Inflammatory macrophage (primary cell): ENCODE results near the gene TUBGCP2.

Experiments
- DNase-seq, 2 donors: peaks; one replicate each; pipeline ENCODE4 v3.0.0-alpha.2; 2020 to 2022

TUBGCP2 gene

DNA sequence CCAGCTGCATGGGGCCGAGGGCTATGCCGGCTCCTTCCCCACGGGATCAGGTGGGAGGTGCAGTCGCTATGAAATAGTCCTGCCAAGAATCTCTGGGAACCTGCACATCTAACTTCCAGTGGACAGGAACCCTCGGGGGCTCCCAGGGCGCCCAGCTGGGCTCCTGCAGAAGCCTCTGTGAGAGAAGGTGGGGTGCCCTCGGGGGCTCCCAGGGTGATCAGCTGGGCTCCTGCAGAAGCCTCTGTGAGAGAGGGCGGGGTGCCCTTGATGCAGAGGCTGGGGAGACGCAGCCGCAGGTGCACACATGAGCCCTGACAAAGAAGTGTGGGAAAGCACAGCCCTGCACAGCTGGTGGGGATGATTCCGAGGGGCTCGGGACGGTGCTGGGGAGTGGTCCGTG is 65.1 kb downstream of the TUBGCP2 start:
- DNase-seq: no peak

DNA sequence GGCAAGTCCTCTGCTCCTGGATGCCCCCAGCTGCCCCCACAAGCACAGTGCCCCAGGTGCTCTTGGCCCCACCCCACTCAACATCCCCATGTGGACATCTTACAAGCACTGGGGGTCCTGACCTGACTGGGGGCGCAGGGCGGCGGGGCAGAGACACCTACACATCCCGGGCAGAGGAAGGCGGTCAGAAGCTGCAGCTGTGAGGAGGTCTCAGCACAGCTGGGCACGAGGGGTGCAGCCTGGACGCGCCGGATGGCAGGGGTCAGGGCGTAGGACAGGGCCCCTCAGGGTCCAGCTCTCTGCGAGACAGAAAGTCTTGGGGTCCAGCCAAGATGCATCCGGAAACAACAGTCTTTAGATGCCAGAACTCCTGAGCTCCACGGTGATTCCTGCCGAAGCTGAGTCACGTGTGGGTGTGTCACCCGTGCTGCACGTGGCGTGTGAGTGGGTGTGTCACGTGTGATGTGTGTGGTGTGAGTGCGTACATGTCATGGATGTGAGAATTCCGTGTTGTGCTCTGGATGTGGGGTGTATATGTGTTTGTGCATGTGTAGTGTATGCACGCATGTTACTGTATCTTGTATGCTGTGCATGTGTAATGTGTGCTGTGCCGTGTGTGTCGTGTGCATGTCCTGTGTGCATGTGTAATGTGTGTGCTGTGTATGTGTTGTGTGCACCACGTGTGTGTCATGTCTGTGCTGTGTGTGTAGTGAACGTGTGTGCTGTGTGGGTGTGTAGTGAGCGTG is 65.9 kb downstream of the TUBGCP2 start:
- no peak for DNase-seq

DNA sequence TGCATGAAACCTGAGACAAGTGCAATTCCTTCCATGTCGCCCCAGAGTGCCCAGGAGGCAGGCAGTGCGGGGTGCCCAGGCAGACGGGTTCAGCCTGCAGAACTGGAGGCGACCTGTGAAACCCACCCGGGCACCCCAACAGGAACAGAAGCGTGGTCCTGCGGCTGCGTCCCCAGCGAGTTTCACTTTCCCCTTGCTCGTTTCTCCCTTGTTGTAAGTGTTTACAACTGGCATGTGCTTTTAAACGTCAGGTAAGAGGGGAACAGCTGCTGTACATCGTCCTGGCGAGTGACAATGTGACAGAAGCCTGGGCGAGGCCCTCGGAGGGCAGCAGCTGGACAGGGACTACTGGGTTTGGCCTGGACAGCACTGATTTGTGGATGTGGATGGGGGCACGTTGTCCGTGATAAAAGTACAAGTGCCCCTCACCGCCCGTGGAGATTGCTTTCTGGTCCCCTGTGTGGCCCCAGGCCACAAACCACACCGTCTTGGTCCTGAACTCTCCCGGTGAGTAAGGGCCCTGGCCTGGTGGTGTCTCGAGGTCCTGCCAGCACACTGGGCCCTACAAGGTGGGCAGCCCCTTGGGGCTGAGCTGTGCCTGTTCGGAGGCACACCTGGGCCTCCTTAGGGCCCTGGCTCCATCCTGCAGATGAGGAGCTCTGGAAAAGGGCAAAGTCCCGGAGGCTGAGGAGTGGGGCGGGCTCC is 67.0 kb downstream of the TUBGCP2 start:
- DNase-seq: peak in 1 of 2 donors; percentile 11

DNA sequence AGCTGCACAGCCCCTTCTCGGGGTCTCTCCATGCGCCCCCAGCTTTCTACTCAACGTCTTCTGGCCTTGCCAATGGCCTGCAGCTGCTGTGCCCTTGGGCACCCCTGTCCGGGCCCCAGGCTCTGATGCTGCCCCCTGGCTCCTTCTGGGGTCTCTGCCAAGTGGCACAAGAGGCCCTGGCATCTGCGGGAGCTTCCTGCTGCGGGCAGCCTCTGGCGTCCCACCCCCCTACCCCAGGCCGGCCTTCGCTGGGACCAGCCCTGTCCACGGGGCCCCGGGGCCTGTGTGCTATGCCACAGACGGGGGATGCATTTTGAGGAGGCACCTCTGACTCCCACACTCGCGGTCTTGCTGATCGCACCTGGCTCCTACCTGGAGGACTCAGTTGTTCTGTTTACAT is 68.7 kb downstream of the TUBGCP2 start:
- no peak for DNase-seq

DNA sequence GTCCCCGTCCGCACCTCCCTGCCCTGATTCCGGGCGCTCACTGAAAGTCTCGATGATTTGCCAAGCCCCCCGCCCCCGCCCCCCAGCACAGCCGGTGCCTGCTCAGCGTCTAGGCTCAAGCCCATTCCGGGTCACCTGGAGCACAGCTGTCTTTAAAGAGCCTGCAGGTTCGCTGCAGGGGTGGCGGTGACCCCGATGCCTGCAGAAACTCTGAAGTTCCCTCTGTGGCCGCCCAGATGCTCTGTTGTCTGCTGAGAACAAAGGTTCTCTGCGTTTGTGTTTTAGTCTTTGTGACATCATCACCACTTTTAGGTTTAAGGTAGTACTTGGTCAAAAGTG is 70.2 kb downstream of the TUBGCP2 start:
- DNase-seq: no peak

DNA sequence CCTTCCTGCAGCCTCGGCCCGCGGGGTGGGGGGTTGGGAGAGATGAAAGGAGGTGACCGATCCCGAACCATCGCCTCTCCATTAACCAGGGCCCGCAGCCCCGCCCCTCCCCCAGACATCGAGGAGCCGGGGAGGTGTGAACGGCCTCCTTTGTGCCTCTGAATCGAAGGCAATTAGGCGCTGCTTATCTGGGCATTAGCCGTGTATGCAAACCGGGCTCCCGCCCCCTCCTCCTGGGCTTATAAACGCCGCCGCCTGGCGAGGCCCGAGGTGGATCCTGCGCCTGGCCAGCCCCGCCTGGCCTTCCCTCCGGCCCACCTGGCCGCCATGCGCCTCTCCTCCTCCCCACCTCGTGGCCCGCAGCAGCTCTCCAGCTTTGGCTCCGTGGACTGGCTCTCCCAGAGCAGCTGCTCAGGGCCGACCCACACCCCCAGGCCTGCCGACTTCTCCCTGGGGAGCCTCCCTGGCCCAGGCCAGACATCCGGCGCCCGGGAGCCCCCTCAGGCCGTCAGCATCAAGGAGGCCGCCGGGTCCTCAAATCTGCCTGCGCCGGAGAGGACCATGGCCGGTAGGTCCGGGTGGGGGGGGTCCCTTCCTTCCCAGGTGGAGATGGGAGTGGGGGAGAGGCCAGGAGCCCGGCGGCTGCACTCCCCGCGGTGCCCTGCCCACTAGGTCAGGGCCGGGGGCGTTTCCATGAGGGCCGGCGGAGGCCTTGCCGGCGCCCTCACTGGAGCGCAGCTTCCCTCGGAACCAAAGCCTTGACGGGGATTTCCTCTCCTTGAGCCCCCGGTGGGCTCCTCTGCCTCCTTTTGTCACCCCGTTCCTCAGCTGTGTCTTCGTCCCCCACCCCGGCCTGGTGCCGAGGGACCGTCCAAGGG is 70.8 kb downstream of the TUBGCP2 start, which contains the start of gene VENTX:
TSS of gene VENTX (plus strand) at position 268 of the 878 bp plus-strand sequence. CDS start at position 328, 60 bp downstream.
- no peak for DNase-seq

DNA sequence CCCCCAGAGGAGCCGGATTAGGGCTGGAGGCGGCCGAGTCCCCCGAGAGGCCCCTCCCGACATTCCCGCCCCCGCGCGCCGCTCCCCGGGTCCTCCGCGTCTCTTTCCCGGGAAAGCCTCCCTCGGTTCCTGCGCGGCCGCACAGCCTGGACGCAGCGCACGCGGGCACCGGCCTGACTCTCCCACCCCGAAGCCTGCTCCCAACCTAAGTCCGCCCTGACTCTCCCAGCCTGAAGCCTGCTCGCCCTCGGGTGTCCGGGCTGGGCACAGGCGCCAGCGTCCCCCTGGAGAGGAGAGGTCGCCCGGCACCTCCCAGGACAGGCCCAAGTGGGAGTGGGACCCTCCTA is 71.5 kb downstream of the TUBGCP2 start:
- DNase-seq: no peak

DNA sequence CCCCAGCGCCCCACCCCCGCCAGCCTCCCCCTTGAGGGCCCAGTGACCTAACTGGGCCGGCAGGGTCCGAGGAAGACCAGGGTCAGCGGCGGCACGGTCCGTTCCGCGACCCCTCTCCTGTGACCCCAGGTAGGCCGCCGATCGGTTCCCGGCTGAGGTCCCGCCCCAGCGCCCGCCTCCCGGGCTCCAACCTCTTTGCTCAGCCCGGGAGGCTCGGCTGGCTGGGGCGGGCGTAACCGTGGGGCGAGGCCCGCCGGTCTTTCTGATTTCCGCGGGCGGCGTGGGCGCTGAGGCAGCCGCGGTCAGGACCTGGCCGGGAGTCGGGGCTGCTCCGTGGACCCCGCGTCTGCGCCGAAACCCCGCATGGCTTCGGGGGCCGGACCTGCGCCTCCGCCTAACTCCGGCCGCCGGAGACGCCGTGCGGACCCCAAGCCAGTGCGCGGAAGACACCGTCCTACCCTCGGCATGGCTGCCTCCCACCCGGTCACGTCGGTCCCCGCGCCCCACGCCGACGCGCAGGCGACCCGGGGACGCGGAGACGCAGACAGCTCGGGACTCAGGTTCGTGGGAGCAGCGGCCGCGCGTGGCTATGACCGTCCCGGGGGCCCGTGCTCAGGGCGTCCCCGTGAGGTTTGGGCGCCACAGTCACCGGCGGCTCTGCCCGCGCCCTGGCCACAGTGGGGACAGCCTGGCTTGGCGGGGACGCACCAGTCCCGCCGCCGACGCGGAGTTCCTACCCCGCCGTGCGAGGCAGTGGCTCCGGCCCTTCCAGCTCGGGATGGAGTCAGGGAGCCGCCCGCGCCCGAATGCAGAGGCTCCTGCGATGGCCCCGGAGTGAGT is 72.1 kb downstream of the TUBGCP2 start:
- no peak for DNase-seq

DNA sequence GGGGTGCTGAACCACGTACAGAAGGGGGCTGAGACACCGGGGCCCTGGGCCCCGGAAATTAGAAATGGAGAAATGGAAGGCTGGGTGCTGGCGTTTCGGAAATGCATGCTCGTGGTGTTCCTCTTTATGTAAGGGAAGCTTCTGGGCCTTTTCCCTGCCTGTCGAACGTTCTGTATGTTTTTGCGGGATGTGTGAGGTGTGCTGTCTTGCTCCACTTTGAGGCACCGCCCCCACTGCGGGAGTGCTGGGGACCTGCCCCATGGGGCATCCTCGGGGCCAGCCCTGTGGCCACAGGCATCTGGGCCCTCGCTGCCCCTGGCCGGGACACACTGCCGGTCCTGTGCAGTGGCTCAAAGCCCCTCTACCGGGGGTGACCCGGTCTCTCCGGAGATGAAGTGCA is 72.7 kb downstream of the TUBGCP2 start:
- DNase-seq: peak; percentile 35 to 50

DNA sequence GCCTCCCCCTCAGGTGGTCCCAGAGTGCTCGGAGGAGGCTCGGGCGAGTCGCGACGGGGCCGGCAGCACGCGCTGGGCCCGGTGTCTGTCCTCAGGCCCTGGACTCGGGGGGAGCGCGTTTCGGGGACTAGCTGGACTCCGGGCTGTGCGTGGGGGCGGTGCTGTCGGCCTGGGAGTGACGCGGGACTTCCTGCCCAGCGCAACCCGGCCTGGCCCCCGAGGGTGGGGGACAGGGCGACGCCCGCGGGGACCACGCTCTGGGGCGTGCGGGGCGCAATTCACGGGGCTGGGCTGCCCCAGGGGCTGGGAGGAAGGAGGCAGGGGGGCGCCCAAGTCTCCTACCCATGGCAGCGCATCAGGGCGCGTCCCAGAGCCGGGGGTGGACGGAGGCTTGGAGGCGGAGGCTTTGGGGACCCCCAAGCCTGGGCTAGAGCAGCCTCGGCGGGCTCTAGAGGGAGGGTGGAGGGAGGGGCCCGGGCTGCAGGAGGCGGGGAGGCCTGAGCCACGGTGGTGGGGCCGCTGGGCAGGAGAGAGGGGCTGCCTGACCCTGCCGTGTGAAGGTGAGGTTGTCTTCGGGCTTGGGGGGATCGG is 73.3 kb downstream of the TUBGCP2 start:
- DNase-seq: peak in 1 of 2 donors; percentile 9

DNA sequence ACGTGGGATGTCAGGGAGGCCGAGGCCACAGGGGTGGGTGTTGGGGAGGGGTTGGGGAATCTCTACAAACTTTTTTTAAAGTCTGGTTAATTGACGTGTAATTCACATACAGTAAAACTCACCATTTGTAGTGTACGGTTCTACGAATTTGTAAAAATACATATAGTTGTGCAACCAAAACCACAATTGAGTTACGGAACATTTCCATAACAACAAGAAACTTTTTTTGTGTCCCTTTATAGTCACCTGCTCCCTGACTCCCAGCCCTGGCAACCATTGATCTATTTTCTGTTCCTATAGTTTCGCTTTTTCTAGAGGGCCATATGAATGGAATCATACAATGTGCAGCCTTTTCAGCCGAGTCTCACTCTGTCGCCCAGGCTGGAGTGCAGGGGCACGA is 73.9 kb downstream of the TUBGCP2 start:
- peak; percentile 7 to 59 for DNase-seq

DNA sequence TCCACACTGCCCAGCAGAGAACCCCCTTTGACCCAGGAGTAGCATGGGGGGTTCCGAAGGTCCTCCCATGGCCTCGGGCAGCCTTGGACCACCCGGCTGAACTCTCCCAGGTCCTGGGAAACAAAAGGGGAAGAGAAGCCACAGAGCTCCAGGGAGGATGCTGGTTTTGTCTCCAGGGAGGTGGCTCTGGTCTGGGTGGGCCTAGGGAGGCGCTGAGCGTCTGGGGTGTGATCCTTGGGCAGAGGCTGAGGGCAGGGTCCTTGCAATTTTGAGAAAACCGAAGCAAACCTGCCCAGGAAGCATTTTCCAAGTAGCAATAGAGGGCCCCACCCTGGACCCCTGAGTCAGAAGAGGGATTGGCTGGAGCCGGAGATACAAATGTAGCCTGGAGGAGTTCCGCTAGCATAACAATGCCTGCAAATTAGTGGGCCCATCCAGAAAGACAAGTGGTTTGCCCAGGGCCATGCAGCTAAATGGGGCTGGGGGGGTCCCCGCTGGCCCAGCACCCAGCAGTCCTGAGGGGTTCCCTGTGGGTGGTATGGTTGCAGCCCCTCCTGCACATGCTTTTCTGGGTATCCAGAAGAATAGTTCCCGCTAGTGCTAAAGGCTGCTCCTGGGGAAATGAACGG is 76.6 kb downstream of the TUBGCP2 start:
- no peak for DNase-seq

DNA sequence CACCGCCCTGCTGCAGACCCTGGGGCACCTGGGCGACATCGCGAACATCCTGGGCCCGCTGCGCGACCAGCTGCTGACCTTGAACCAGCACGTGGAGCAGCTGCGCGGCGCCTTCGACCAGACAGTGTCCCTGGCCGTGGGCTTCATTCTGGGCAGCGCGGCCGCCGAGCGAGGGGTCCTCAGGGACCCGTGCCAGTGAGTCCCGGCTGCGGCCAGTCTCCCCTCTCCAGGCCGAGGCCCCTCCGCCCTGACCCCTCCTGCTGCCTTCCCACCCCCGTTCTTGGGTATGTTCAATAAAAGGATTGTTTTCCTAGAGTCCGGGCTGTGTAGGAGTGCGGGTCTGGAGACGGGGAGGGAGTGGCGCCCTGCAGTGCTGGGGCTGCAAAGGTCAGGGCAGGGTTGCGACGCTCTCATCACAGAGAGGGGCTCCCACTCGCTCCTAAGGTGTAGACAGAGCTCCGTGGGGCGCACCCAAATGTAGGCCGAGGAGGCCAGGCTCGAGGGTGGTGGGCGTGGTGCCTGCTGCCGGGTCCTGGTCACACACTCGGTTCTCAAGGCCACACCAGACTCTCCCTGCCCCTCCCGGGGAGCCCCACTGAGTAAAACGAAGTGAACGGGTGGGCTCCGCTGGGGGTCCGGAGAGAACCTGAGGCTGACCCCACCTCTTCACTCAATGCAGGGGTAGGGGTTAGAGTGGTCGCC is 77.3 kb downstream of the TUBGCP2 start:
- DNase-seq: no peak

DNA sequence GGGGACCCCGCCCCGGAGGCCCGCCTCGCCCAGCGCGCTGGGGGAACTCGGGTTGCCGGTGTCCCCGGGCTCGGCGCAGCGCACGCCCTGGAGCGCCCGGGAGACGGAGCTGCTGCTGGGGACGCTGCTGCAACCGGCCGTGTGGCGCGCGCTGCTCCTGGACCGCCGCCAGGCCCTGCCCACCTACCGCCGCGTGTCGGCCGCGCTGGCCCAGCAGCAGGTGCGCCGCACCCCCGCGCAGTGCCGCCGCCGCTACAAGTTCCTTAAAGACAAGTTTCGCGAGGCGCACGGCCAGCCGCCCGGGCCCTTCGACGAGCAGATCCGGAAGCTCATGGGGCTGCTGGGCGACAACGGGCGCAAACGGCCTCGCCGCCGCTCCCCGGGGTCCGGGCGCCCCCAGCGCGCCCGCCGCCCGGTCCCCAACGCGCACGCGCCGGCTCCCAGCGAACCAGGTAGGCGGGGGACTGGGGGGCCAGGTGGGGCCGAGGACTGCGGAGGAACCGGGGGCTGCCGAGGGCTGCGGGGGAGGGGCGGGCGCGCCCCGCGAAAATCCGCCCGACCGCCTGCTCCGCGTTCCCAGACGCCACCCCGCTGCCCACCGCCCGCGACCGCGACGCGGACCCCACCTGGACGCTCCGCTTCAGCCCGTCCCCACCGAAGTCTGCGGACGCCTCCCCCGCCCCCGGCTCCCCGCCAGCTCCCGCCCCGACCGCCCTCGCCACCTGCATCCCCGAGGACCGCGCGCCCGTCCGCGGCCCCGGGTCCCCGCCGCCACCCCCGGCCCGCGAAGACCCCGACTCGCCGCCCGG is 78.1 kb downstream of the TUBGCP2 start:
- peak; percentile 45 to 58 for DNase-seq

DNA sequence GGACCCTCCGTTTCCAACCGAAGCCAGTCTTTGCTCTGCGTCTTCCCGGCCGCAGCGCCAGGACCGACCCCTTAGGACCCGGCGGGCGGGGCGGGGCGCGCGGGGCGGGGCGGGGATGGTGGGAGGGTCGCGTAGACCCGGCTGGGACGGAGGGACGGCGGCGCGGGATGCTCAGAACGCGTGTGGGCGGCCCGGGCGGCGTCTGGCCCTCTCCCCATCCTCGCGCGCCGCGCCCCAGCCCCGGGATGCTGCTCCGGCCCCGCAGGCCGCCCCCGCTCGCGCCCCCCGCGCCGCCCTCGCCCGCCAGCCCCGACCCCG is 78.7 kb downstream of the TUBGCP2 start, which contains the start of gene UTF1:
TSS of gene UTF1 (plus strand) at position 174 of the 318 bp plus-strand sequence. CDS start at position 246, 72 bp downstream.
- no peak for DNase-seq

DNA sequence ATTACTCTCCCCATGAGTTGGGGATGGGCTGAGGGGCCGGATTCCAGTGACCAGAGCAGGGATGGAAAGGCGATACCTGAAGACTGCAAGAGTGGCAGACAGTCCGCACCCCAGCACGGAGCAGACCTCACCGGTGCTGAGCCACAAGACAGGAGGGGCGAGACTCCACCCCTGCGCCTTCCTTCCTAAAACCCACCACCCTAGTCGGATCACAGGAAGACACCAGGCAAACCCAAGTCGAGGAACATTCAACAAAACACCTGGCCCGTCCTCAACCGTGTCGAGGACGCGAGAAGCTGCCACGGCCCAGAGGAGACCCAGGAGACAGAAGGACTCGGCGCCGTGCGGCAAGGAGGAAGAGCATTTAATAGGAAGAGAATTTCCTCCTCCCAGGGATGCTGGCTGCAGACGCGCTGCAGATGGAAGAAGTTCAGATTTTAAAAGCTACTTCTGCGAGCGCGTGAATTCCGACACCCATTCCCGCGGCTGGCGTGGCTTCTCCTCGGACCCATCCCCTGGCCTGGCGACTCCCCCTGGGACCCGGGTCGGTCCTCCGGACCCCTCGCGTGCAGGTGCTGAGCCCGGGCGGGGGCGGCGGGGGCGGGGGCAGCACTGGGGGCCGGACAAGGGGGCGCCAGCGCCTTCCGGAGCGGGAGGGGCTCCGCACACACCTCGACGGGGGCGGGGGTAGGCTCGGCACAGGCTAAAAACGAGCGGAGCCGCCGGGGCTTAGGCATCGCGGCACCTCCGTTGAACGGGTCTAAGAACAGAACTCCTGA is 79.2 kb downstream of the TUBGCP2 start:
- no peak for DNase-seq
